Measurements from ENCODE around the gene TAB2. TPM values are rescaled to one million over a fixed set of nuclear protein-coding genes. Genes with fewer than 3 reads are reported as not detected.

TAB2 gene
- total RNA-seq, 1 experiment from 2014 or later = 25.5 TPM

Other genes starting within 250 kb of the TAB2 start
- 0.48 and 0.87 TPM in 2 replicates for gene SUMO4, start 82.5 kb downstream of the TAB2 start, total RNA-seq (2014; rRNA removed; shearing (Covaris generic))
- 0.03 and 0.18 TPM in 2 replicates for gene ZC3H12D, start 167.3 kb downstream of the TAB2 start, total RNA-seq (2014; rRNA removed; shearing (Covaris generic))
- 21.7 and 32.8 TPM in 2 replicates for gene PPIL4, start 228.3 kb downstream of the TAB2 start, total RNA-seq (2014; rRNA removed; shearing (Covaris generic))
- 20.6 and 21.8 TPM in 2 replicates for gene GINM1, start 248.7 kb downstream of the TAB2 start, total RNA-seq (2014; rRNA removed; shearing (Covaris generic))

Measured in H7 (cell line).